Stimulated activated CD4-positive, alpha-beta T cell treated with anti-CD3 and anti-CD28 coated beads, Interleukin-12 subunit alpha, Interleukin-12 subunit beta, amount 100 ng/mL, for 24 hours (primary cell): Measurements from ENCODE around the gene SLC22A31.

Experiments
- DNase-seq, 2 experiments: peaks; one replicate each; pipeline ENCODE4 v3.0.0-alpha.2; 2020; ENCODE audit warnings: low read depth in 2 of 2

Gene SLC22A31

GRCh38 chr16:89149386-89149785 is 51.0 kb downstream of the SLC22A31 start:
- DNase-seq = no peak

DNA sequence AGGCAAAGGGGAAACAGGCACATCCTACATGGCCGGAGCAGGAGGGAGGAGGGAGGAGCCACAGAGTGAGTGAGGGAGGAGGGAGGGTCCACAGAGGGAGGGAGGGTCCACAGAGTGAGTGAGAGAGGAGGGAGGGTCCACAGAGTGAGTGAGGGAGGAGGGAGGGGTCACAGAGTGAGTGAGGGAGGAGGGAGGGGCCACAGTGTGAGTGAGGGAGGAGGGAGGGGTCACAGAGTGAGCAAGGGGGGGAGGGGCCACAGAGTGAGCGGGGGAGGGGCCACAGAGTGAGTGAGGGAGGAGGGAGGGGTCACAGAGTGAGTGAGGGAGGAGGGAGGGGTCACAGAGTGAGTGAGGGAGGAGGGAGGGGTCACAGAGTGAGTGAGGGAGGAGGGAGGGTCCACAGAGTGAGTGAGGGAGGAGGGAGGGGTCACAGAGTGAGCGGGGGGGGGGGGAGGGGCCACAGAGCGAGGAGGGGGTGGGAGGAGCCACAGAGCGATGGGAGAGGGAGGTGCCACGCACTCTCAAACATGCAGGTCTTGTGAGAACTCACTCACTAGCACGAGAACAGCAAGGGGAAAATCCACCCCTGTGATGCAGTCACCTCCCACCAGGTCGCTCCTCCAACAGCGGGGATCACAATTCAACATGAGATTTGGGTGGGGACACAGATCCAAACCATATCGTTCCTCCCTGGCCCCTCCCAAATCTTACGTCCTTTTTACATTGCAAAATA is 53.1 kb downstream of the SLC22A31 start:
- DNase-seq = no peak

GRCh38 chr16:89146211-89147005 is 53.9 kb downstream of the SLC22A31 start:
- DNase-seq = no peak
